ENCODE data around the gene CREBBP.

- no peak for TF ChIP-seq CTCF (IDR thresholded peaks at IDR 0.05)
- no peak for TF ChIP-seq POLR2AphosphoS5 (IDR thresholded peaks at IDR 0.05)
Observed at GRCh38 chr16:3718628-3719027, 161.9 kb downstream of the CREBBP start.
